Measurements from ENCODE around the gene FCF1. TPM values are rescaled to one million over a fixed set of nuclear protein-coding genes. Genes with fewer than 3 reads are reported as not detected.

Gene FCF1
- total and polyA plus RNA-seq, 2 of the 4 experiments (the other 2 are of a cell fraction) = 37.1 to 45.5 TPM

DNA sequence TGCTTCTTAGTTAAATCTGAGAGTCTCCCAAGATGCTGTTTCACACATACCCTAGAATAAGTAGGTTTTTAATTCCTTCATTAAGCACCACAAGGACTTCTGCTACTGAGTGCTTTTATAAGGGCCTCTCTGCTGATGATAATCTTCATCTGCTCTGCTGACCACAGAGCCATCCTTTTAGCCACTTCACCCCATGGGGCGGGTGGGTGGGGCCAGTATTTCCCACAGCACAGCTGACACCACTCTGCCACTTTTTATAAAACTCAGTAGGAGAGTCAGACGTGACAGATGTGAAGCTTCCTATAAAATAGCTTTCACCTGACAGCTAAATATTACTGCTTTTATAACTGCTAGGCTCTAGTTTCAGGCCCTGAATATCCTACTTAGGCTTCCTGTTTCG lies 20.3 kb downstream of the FCF1 start:
- dilution Hi-C loops (cut with HindIII; ENCODE audit: low sequenced_read_pairs, unreplicated experiment) (no loop called here), intact Hi-C loops (cut with micrococcal nuclease) (no loop called here), in situ Hi-C loops (cut with MboI; ENCODE audit: low sequenced_read_pairs) (no loop called here)
- H2BK120ac ChIP-seq (ENCODE audit: low read depth, low read length) = no peak overlapping the region
- no peak overlapping the region for H3K27ac ChIP-seq (ENCODE audit: insufficient read depth, low read length)
- no TSS peak for BruUV-seq (replicated peaks)
- no peak overlapping the region for H3K4me2 ChIP-seq (ENCODE audit: low read depth, low read length)
- no peak overlapping the region for H4K91ac ChIP-seq (ENCODE audit: insufficient read depth, low read depth, low read length)
- H3K36me3 ChIP-seq (ENCODE audit: control insufficient read depth, insufficient read depth, low read length) = peaks cover 13% of the 10 kb centered on the region
- no peak overlapping the region for H2AFZ ChIP-seq (replicated peaks; ENCODE audit: low read length, poor library complexity)
- H2AK5ac ChIP-seq (ENCODE audit: low read depth, low read length) = no peak overlapping the region
- H3K56ac ChIP-seq (ENCODE audit: extremely low read depth, insufficient read depth, low read length) = no peak overlapping the region
- no peak overlapping the region for H3K23ac ChIP-seq (ENCODE audit: low read depth, low read length)
- TF ChIP-seq MAFK (IDR thresholded peaks at IDR 0.05; ENCODE audit: low read depth, low read length) (no peak), USF2 (IDR thresholded peaks at IDR 0.05; ENCODE audit: low read depth, low read length) (no peak), CTCF (conservative IDR thresholded peaks at IDR 0.05; ENCODE audit: low read depth, low read length) (no peak), RFX5 (IDR thresholded peaks at IDR 0.05; ENCODE audit: low read depth, low read length) (no peak), FOS (IDR thresholded peaks at IDR 0.05; ENCODE audit: low read depth, low read length) (no peak), RAD21 (IDR thresholded peaks at IDR 0.05; ENCODE audit: low read length) (no peak), CEBPB (IDR thresholded peaks at IDR 0.05; ENCODE audit: low read depth, low read length) (no peak), RCOR1 (IDR thresholded peaks at IDR 0.05; ENCODE audit: insufficient replicate concordance, low read length) (no peak), SMC3 (IDR thresholded peaks at IDR 0.05; ENCODE audit: low read depth, low read length) (no peak), MAZ (IDR thresholded peaks at IDR 0.05; ENCODE audit: borderline replicate concordance, low read depth, low read length) (no peak), CHD1 (IDR thresholded peaks at IDR 0.05; ENCODE audit: low read depth, low read length) (no peak), MXI1 (IDR thresholded peaks at IDR 0.05; ENCODE audit: borderline replicate concordance, low read depth, low read length) (no peak), POLR2A (IDR thresholded peaks at IDR 0.05; ENCODE audit: low read depth, low read length) (no peak), ELK1 (IDR thresholded peaks at IDR 0.05; ENCODE audit: borderline replicate concordance, low read depth, low read length) (no peak), BHLHE40 (IDR thresholded peaks at IDR 0.05; ENCODE audit: low read depth, low read length) (no peak)
- ChIA-PET CTCF (no interaction called here), POLR2A (ENCODE audit: unreplicated experiment) (interaction anchor here (0.5 kb wide), 1 partner anchor 121 kb away, joined by 5 read pairs; the partner anchor contains the start of gene LTBP2)
- H2BK5ac ChIP-seq (ENCODE audit: low read depth, low read length, poor library complexity, severe bottlenecking) = no peak overlapping the region
- H4K8ac ChIP-seq (ENCODE audit: low read depth in 2 of 2, low read length in 2 of 2) = no peak overlapping the region
- H3K9ac ChIP-seq (ENCODE audit: low read depth, low read length) = no peak overlapping the region
- H3K4me1 ChIP-seq (ENCODE audit: control insufficient read depth, insufficient read depth, low read length) = no peaks in the 10 kb centered on the region; the same call in 1 of the 2 replicates
- no peak overlapping the region for H3K4ac ChIP-seq (ENCODE audit: low read depth, low read length)
- 0 out of 2 replicates have a peak, but pooled peaks cover 3% of the 10 kb centered on the region for H3K9me1 ChIP-seq (ENCODE audit: insufficient read depth, low read length)
- H3K27me3 ChIP-seq (ENCODE audit: control insufficient read depth, insufficient read depth, low read length) = no peaks in the 10 kb centered on the region
- H4K5ac ChIP-seq (ENCODE audit: low read depth, low read length) = no peak overlapping the region
- no CpG with 5 or more reads among the region's 3 CpGs for WGBS, 2 experiments (ENCODE audit: extremely low coverage in 2 of 2, insufficient read length in 1 of 2)
- H2BK20ac ChIP-seq (ENCODE audit: low read depth, low read length) = no peak overlapping the region
- no peaks in the 10 kb centered on the region for H4K20me1 ChIP-seq (ENCODE audit: insufficient read depth, low read length)
- H2BK15ac ChIP-seq (ENCODE audit: low read depth, low read length) = no peak overlapping the region
- no peaks in the 10 kb centered on the region for H3K9me3 ChIP-seq (ENCODE audit: control insufficient read depth, insufficient read depth, low read length)
- H3K4me3 ChIP-seq (ENCODE audit: insufficient read depth, low read depth, low read length) = no peak overlapping the region
- peaks cover 4 to 12% of the 10 kb centered on the region in 2 experiments; a peak in 3 of 4 replicates for H3K79me1 ChIP-seq (ENCODE audit: low read depth in 1 of 2, low read length in 2 of 2)
- H3K18ac ChIP-seq (ENCODE audit: low read depth, low read length) = no peak overlapping the region
- ATAC-seq (ENCODE audit: low read depth) = no peak
- no peak overlapping the region for H2AK9ac ChIP-seq (replicated peaks; ENCODE audit: low read depth, low read length, poor library complexity)
- no peak overlapping the region for H3K14ac ChIP-seq (replicated peaks; ENCODE audit: low read depth, low read length)
- no peak for DNase-seq
